Inflammatory macrophage treated with lipopolysaccharide for 4 hours (primary cell): ENCODE measurements around the gene CYB5B.

Experiments
- DNase-seq: peaks from one replicate; pipeline ENCODE4 v3.0.0-alpha.2; 2020

The CYB5B gene

DNA sequence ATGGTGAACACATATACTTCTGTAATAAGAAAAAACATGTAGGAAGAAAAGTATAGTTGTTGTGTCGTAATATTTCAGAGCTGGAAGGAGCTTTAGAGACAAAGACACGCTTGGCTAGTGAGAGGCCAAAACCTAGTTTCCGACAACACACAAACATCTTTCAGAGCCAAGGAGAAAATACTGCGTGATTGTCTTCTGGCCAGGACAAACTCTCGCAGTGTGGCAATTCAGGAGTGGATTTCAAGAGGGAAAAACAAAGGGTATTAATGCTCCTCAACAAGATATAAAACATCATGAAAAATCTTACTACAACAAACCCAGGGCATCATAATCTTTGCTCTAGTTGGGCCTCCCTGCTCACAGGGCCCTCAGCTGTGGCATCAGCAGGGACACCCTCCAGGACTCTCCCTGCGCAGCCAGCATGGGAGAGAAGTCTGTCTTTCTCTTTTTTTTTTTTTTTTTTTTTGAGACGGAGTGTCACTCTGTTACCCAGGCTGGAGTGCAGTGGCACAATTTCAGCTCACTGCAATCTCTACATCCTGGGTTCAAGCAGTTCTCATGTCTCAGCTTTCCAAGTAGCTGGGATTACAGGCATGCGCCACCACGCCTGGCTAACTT, 66.4 kb downstream of the CYB5B start:
- DNase-seq: no peak

DNA sequence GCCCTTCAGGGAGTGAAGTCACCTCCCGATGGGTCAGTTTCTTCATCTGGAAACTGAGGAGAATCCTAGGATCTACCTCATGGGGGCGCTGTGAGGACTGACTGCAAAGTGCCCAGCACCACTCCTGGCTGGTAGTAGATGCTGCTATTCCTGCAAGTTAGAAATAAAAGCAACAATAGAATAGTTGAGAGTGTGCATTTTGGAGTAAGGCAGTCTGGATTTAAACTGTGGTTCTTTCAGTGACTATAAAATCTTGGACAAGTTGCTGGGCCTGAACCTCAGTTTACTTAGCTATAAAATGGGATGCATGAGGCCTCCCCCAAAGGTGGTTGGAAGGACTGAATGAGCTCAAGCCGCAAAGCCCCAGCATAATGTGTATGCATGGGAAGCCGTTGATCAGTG, 70.6 kb downstream of the CYB5B start:
- DNase-seq: peak; percentile 75

DNA sequence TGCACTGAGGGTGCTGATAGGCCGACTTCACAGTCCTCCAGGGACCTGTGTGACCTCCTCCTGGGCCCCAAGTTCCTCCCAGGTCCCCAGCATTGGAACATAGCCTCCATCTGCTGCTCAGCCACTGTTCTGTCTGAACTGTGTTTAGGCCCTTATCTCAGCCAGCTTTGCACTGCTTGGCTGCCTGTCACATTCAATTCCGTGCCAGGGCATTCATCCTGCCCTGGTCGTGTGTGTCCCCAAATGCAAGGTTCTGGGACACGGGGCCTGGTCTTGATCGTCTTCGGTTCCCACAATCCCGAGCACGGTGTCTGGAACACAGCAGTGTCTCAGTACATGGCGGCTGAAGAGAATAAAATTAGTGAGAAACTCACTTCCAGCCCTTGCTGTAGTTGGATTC, 71.4 kb downstream of the CYB5B start:
- no peak for DNase-seq

DNA sequence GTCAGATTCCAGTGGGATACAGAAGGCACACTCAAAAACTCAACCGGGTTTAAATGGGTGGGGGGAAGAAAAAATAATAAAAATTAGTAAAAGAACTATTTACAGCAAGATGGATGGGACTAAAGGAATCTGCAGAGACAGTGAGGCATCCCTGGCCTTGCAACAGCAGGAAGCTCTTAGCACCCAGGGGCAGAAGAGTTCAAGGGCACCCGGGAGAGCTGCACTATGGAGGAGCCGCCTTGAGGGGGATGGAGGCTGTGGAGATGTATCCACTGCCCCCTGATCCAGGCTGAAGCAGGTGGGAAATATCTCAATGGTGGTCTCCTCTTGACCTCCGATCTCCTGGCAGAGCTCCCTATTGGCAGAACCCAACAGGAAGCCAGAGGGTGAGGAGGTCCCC, 72.0 kb downstream of the CYB5B start:
- DNase-seq: no peak

DNA sequence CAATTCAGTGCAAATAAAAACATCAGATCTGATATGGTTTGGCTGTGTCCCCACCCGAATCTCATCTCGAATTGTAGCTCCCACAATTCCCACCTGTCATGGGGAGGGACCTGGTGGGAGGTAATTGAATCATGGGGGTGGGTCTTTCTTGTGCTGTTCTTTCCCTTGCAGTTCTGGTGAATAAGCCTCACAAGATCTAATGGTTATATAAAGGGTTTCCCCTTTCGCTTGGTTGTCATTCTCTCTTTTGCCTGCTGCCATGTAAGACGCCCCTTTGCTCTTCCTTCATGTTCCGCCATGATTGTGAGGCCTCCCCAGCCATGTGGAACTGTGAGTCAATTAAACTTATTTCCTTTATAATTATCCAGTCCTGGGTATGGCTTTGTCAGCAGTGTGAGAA, 72.5 kb downstream of the CYB5B start:
- DNase-seq: peak; percentile 45

GRCh38 chr16:69497876-69498596, 73.6 kb downstream of the CYB5B start:
- DNase-seq: no peak

DNA sequence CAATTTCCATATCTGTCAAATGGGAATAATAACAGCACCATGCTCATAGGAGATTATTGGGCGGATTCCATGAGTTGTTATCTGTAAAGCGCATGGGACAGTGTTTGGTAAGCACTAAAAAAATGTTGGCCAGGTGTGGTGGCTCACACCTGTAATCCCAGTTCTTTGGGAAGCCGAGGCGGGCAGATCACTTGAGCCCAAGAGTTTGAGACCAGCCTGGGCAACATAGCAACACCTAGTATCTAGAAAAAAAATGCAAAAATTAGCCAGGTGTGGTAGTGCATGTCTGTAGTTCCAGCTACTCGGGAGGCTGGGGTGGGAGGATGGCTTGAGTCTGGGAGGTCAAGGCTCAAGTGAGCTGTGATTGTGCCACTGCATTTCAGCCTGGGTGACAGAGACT, 74.5 kb downstream of the CYB5B start:
- DNase-seq: no peak

GRCh38 chr16:69499541-69500230, 75.3 kb downstream of the CYB5B start:
- no peak for DNase-seq

GRCh38 chr16:69500496-69500895, 76.1 kb downstream of the CYB5B start:
- no peak for DNase-seq

GRCh38 chr16:69501956-69502745, 77.7 kb downstream of the CYB5B start:
- peak; percentile 87 for DNase-seq

DNA sequence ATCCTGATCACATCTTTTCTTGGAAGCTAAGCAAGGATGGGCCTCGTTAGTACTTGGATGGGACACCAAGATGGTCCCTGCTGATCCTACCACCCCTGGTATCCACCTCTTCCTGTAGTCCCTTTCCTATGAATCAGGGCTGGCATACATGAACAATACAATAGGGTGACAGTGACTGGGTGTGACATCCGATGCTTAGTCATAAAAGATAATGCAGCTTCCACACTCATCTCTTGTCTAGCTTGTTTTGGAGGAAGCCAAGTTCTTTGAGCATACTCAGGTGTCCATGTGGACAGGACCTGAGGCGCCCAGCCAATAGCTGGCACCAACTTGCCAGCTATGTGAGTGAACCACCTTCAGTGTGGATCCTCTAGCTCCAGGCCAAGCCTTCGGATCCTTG, 78.8 kb downstream of the CYB5B start:
- no peak for DNase-seq

GRCh38 chr16:69508033-69508755, 83.8 kb downstream of the CYB5B start:
- no peak for DNase-seq

DNA sequence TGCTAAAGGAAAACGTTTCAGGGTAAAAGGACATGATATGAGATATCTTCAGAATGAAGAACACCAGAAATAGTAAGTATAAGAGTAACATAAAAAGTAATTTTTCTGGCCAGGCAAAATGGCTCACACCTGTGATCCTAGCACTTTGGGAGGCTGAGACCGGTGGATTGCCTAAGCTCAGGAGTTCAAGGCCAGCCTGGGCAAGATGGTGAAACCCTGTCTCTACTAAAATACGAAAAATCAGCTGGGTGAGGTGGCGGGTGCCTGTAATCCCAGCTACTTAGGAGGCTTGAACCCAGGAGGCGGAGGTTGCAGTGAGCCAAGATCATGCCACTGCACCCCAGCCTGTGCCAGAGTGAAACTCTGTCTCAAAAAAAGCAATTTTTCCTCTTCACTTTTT, 84.7 kb downstream of the CYB5B start:
- no peak for DNase-seq

DNA sequence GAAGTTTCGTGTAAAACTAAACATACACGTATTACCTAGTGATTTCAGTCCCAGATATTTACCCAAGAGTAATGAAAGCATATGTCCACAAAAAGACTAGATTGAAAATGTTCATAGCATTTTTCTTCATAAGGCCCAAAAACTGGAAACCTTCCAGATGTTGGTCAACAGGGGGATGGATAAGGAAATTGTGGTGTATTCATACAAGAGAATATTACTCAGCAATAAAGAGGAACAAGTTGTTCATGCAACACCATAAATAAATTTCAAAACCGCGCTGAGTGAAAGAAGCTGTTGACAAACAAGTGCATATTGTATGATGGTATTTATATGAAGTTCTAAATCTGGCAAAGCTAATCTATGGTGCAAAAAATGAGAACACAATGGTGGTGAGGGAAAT, 87.2 kb downstream of the CYB5B start:
- peak; percentile 98 for DNase-seq

DNA sequence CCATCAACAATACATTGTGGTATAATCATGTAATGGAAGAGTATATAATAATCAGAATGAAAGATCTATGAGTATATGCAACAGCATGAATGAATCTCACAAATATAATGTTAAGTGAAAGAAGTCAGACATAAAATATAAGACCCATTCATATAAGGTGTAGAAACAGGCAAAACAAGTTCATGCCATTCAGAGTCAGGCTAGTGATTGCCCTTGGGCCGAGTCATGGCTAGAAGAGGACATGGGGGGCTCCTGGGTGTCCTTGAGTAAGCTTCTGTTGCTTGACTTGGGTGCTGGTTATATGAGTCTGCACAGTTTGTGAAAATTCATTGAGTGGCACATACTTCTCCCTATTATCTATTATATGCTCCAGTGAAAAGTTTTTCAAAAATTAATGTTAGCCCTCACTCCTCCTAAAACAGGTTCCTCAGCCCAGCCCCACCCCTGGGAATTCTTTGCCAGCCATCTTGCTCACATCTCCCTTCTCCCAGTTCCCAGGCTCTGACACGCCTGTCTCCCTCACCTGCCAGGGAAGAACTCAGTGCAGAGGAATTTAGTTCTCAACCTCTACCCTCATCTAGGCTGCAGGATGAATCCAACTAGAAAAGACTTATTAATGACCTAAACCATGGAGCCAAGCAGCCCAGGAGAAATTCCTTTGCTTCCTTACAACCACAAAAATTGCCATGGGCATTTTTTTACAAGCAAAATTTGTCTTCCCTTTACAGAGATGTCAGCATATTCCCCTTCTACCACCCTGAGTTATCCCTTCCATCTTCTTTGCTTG, 89.0 kb downstream of the CYB5B start:
- DNase-seq: no peak

GRCh38 chr16:69514356-69514755, 89.9 kb downstream of the CYB5B start:
- peak; percentile 89 for DNase-seq
